A549 treated with RU486 at 1 μM for 4 hours (cell line): Measurements from ENCODE around the gene ACBD4. TPM values are rescaled to one million over a fixed set of nuclear protein-coding genes. Genes with fewer than 3 reads are reported as not detected.

Experiments
- total RNA-seq: library from RNA; stranded (reverse); fragments of 200-300 nt; extraction: Qiagen RNA extraction; gene quantifications from 5 replicates; pipeline ENCODE4 v1.2.3, GENCODE V29; 2022; ENCODE audit warnings: low read depth

ACBD4 gene
- total RNA-seq: 5.6 to 8.8 TPM (median 8.2 TPM) in 5 replicates

GRCh38 chr17:45135192-45135977 lies at the start of gene ACBD4:
TSS of gene ACBD4 (plus strand) at chr17:45135687. CDS start at chr17:45136145, 458 bp downstream.

GRCh38 chr17:45132320-45132571 lies 3.2 kb upstream of the ACBD4 start, which contains the start of gene PLCD3:
TSS of gene PLCD3 (minus strand) at chr17:45132515. CDS start at chr17:45132410, 105 bp downstream.

GRCh38 chr17:45148183-45149036 lies 12.9 kb downstream of the ACBD4 start, which contains the start of gene HEXIM1:
TSS of gene HEXIM1 (plus strand) at chr17:45148475. CDS start at chr17:45149191, 716 bp downstream.

GRCh38 chr17:45161288-45162024 lies 26.0 kb downstream of the ACBD4 start, which contains the start of gene HEXIM2:
TSS of gene HEXIM2 (plus strand) at chr17:45161875. CDS start at chr17:45162794, 919 bp downstream.

Other genes with a start within 250 kb of the ACBD4 start
- gene EFTUD2, start 236.2 kb upstream of the ACBD4 start, total RNA-seq: 140 to 187 TPM (median 159 TPM) in 5 replicates
- gene GFAP, start 220.2 kb upstream of the ACBD4 start, total RNA-seq: 0.29 to 1.3 TPM (median 0.61 TPM) in 5 replicates
- gene KIF18B, start 187.9 kb upstream of the ACBD4 start, total RNA-seq: 27.9 to 41.2 TPM (median 36.3 TPM) in 5 replicates
- 15.6 to 36.2 TPM (median 31.7 TPM) in 5 replicates for gene C1QL1, start 167.4 kb upstream of the ACBD4 start, total RNA-seq
- 15.9 to 22.3 TPM (median 20.5 TPM) in 5 replicates for gene DCAKD, start 84.1 kb upstream of the ACBD4 start, total RNA-seq
- 163 to 409 TPM (median 178 TPM) in 5 replicates for gene NMT1, start 74.4 kb upstream of the ACBD4 start, total RNA-seq
- gene PLCD3, start 3.2 kb upstream of the ACBD4 start, total RNA-seq: 151 to 229 TPM (median 208 TPM) in 5 replicates
- gene HEXIM1, start 12.8 kb downstream of the ACBD4 start, total RNA-seq: 42.2 to 49.3 TPM (median 47.7 TPM) in 5 replicates
- 13.3 to 17.1 TPM (median 15.6 TPM) in 5 replicates for gene HEXIM2, start 26.2 kb downstream of the ACBD4 start, total RNA-seq
- 28.2 to 37.3 TPM (median 34.6 TPM) in 5 replicates for gene FMNL1, start 86.2 kb downstream of the ACBD4 start, total RNA-seq
- 0.09 to 0.31 TPM (median 0.13 TPM) in 5 replicates for gene SPATA32, start 126.4 kb downstream of the ACBD4 start, total RNA-seq
- gene MAP3K14, start 181.3 kb downstream of the ACBD4 start, total RNA-seq: 40.8 to 74.6 TPM (median 57.2 TPM) in 5 replicates